Measurements from ENCODE around the gene SIL1. TPM values are rescaled to one million over a fixed set of nuclear protein-coding genes. Genes with fewer than 3 reads are reported as not detected.
A peak's percentile ranks its signal among the peaks of the same experiment; 100 is the strongest.
"Not testable (repeated sequence)": the region's sequence is repeated elsewhere in the genome, so short reads cannot be mapped to it uniquely, and the experiment has no call there.

Gene SIL1
- total RNA-seq, 1 donor from 2014 or later: 40.9 TPM

DNA sequence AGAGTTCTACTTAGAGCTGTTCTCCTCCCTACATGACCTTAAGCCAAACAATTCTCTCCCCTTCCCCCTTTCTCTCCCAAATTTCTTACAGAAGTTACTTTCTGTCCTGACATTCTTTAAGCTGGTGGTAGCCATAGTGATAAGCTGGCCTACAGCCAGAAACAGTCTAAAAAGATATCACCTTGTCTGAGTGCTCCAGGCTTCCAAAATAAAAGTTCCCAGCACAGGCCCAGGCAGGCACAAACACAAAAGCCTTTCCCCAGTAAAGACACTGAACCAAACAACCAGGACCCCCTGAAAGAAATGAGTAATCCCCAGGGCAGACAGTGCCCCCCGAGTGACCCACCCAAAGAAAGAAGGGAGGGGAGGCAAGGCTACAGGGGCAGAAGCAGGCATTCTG is 19.2 kb downstream of the SIL1 start:
- DNase-seq (ENCODE audit: extremely low spot score, unreplicated experiment): no peak
- peak overlapping the region; percentile 68 for H3K27ac Mint-ChIP-seq
- peaks cover 4% of the 10 kb centered on the region for H3K9me3 Mint-ChIP-seq
- peak overlapping the region; percentile 66 for H3K4me3 Mint-ChIP-seq
- peaks cover 8% of the 10 kb centered on the region for H3K36me3 Mint-ChIP-seq
- TF ChIP-seq CTCF (conservative IDR thresholded peaks at IDR 0.05): no peak
- H3K4me1 Mint-ChIP-seq (ENCODE audit: unreplicated experiment): peaks cover 48% of the 10 kb centered on the region
- no peaks in the 10 kb centered on the region for H3K27me3 Mint-ChIP-seq

DNA sequence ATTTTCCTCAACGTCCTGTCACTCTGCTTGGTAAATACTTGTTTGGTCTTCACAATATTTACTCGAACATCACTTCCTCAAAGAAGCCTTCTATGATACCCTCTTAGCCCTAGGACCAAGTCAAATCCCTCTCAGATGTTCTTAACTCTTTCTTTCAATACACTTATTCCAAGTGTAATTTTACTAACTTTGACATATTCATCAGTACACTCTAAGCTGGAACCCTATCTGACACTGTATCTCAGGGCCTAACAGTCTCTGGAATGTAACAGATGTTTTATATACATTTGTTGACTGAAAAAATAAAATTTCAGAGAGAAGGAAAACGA is 19.6 kb downstream of the SIL1 start:
- no peak for TF ChIP-seq CTCF (conservative IDR thresholded peaks at IDR 0.05)

GRCh38 chr5:139177809-139178588 is 20.2 kb downstream of the SIL1 start:
- Mint-ChIP-seq H3K36me3 (peaks cover 8% of the 10 kb centered on the region), H3K4me1 (ENCODE audit: unreplicated experiment) (peaks cover 41% of the 10 kb centered on the region), H3K27me3 (no peaks in the 10 kb centered on the region), H3K9me3 (peaks cover 4% of the 10 kb centered on the region), H3K4me3 (peak overlapping the region; percentile 66), H3K27ac (peak overlapping the region; percentile 68)
- no peak for TF ChIP-seq CTCF (conservative IDR thresholded peaks at IDR 0.05)
- no peak for DNase-seq (ENCODE audit: extremely low spot score, unreplicated experiment)

More for the DNA sequence above, 19.6 kb downstream of the SIL1 start:
- Mint-ChIP-seq H3K36me3 (peaks cover 8% of the 10 kb centered on the region), H3K4me1 (ENCODE audit: unreplicated experiment) (peaks cover 44% of the 10 kb centered on the region), H3K9me3 (peaks cover 4% of the 10 kb centered on the region), H3K27ac (peak overlapping the region; percentile 68), H3K4me3 (peak overlapping the region; percentile 66), H3K27me3 (no peaks in the 10 kb centered on the region)
- DNase-seq (ENCODE audit: extremely low spot score, unreplicated experiment): no peak

- not testable (repeated sequence) for H3K4me3 Mint-ChIP-seq; H3K9me3 Mint-ChIP-seq; DNase-seq (ENCODE audit: extremely low spot score, unreplicated experiment); H3K27me3 Mint-ChIP-seq; H3K27ac Mint-ChIP-seq; H3K36me3 Mint-ChIP-seq
- peaks cover 33% of the 10 kb centered on the region for H3K4me1 Mint-ChIP-seq (ENCODE audit: unreplicated experiment)
Observed at GRCh38 chr5:139177281-139177680, 20.9 kb downstream of the SIL1 start.

GRCh38 chr5:139174382-139174781 is 23.8 kb downstream of the SIL1 start:
- H3K27ac Mint-ChIP-seq; H3K4me3 Mint-ChIP-seq; H3K27me3 Mint-ChIP-seq; DNase-seq (ENCODE audit: extremely low spot score, unreplicated experiment): not testable (repeated sequence)
- Mint-ChIP-seq H3K36me3 (peaks cover 14% of the 10 kb centered on the region), H3K4me1 (ENCODE audit: unreplicated experiment) (peaks cover 15% of the 10 kb centered on the region), H3K9me3 (peaks cover 10% of the 10 kb centered on the region)

DNA sequence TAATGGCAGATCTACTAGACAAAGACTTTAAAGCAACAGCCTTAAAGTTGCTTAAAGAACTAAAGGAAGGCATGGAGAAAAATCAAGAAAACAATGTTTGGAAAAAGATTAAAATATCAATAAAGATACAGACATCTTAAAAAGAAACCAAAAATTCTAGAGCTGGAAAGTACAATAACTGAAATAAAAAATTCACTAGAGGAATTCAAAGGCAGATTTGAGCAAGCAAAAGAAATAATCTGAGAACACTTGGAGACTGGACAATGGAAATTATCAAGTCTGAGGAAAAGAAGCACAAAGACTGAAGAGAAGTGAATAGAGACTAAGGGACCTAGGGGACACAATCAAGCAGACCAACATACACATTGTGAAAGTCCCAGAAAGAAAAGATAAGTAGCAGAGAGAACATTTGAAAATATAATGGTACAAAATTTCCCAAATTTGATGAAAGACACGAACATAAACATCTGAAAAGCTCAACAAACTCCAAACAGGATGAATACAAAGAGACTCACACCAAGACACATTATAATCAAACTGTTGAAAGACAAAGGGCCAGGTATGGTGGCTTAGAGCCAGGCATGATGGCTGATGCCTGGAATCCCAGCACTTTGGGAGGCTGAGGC is 26.3 kb downstream of the SIL1 start:
- Mint-ChIP-seq H3K27ac (no peak overlapping the region), H3K27me3 (no peaks in the 10 kb centered on the region), H3K9me3 (peaks cover 6% of the 10 kb centered on the region), H3K36me3 (peaks cover 10% of the 10 kb centered on the region), H3K4me3 (no peak overlapping the region), H3K4me1 (ENCODE audit: unreplicated experiment) (peaks cover 15% of the 10 kb centered on the region)
- DNase-seq (ENCODE audit: extremely low spot score, unreplicated experiment): no peak
- TF ChIP-seq CTCF (conservative IDR thresholded peaks at IDR 0.05): no peak

Data from type B pancreatic cell (in vitro differentiated cells).